IPS-18a (cell line): Measurements from ENCODE around the gene PSMC3.

Experiments
- H3K27ac ChIP-seq: one replicate; pipeline ENCODE4 v1.5.1; 2013; ENCODE audit warnings: low read length
- H3K27me3 ChIP-seq: one replicate; pipeline ENCODE4 v1.6.1; 2013; ENCODE audit warnings: mild to moderate bottlenecking, low read length; ENCODE audit not compliant: control insufficient read depth, insufficient read depth
- H3K36me3 ChIP-seq: one replicate; pipeline ENCODE4 v1.6.1; 2013; ENCODE audit warnings: low read depth, low read length; ENCODE audit not compliant: control insufficient read depth
- H3K4me1 ChIP-seq: one replicate; pipeline ENCODE4 v1.6.1; 2013; ENCODE audit warnings: low read depth, low read length; ENCODE audit not compliant: control insufficient read depth
- H3K4me3 ChIP-seq: one replicate; pipeline ENCODE4 v1.5.1; 2013; ENCODE audit warnings: low read length
- H3K9ac ChIP-seq: one replicate; pipeline ENCODE4 v1.6.1; 2013; ENCODE audit warnings: mild to moderate bottlenecking, low read length, moderate library complexity
- H3K9me3 ChIP-seq: one replicate; pipeline ENCODE4 v1.6.1; 2013; ENCODE audit warnings: low read depth, low read length; ENCODE audit not compliant: control insufficient read depth

The PSMC3 gene

GRCh38 chr11:47440054-47440476 lies 13.8 kb upstream of the PSMC3 start:
- Histone ChIP-seq H3K27ac (no peak overlapping the region), H3K36me3 (no peaks in the 10 kb centered on the region), H3K27me3 (no peaks in the 10 kb centered on the region), H3K4me3 (no peak overlapping the region), H3K4me1 (no peaks in the 10 kb centered on the region), H3K9me3 (no peaks in the 10 kb centered on the region), H3K9ac (no peak overlapping the region)

GRCh38 chr11:47438721-47439120 lies 12.5 kb upstream of the PSMC3 start:
- H3K4me3 ChIP-seq, result no peak overlapping the region
- H3K4me1 ChIP-seq, result no peaks in the 10 kb centered on the region
- no peaks in the 10 kb centered on the region for H3K36me3 ChIP-seq
- no peak overlapping the region for H3K9ac ChIP-seq
- H3K27ac ChIP-seq, result no peak overlapping the region
- no peaks in the 10 kb centered on the region for H3K27me3 ChIP-seq
- no peaks in the 10 kb centered on the region for H3K9me3 ChIP-seq

- Histone ChIP-seq H3K9me3 (no peaks in the 10 kb centered on the region), H3K4me1 (no peaks in the 10 kb centered on the region), H3K4me3 (no peak overlapping the region), H3K36me3 (no peaks in the 10 kb centered on the region), H3K9ac (no peak overlapping the region), H3K27me3 (no peaks in the 10 kb centered on the region), H3K27ac (no peak overlapping the region)
These were observed 11.6 kb upstream of the PSMC3 start for GRCh38 chr11:47437746-47438418.

- H3K27me3 ChIP-seq, result no peaks in the 10 kb centered on the region
These were observed 11.0 kb upstream of the PSMC3 start for GRCh38 chr11:47437218-47437745.

DNA sequence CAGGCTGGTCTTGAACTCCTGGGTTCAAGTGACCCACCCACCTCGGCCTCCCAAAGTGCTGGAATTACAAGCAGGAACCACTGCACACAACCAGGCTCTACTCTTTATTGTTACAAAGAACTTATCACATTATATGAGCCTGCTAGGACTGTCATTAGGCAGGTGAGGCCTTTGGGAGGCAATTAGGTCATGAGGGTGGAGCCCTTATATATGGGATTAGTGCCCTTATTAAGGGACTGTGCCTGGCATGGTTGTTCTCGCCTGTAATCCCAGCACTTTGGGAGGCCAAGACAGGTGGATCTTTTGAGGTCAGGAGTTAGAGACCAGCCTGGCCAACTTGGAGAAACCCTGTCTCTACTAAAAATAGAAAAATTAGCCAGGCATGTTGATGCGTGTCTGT lies 10.5 kb upstream of the PSMC3 start:
- H3K36me3 ChIP-seq, result no peaks in the 10 kb centered on the region
- no peak overlapping the region for H3K9ac ChIP-seq
- H3K27ac ChIP-seq, result no peak overlapping the region
- no peaks in the 10 kb centered on the region for H3K4me1 ChIP-seq
- H3K4me3 ChIP-seq, result no peak overlapping the region
- H3K9me3 ChIP-seq, result no peaks in the 10 kb centered on the region
- H3K27me3 ChIP-seq, result no peaks in the 10 kb centered on the region

More at GRCh38 chr11:47437218-47437745, 11.0 kb upstream of the PSMC3 start:
- no peaks in the 10 kb centered on the region for H3K9me3 ChIP-seq
- no peak overlapping the region for H3K9ac ChIP-seq
- no peaks in the 10 kb centered on the region for H3K36me3 ChIP-seq
- no peaks in the 10 kb centered on the region for H3K4me1 ChIP-seq
- H3K27ac ChIP-seq, result no peak overlapping the region
- no peak overlapping the region for H3K4me3 ChIP-seq

GRCh38 chr11:47435687-47436086 lies 9.4 kb upstream of the PSMC3 start:
- H3K9me3 ChIP-seq, result no peaks in the 10 kb centered on the region
- no peak overlapping the region for H3K27ac ChIP-seq
- no peaks in the 10 kb centered on the region for H3K36me3 ChIP-seq
- no peak overlapping the region for H3K4me3 ChIP-seq
- H3K4me1 ChIP-seq, result no peaks in the 10 kb centered on the region
- no peak overlapping the region for H3K9ac ChIP-seq
- no peaks in the 10 kb centered on the region for H3K27me3 ChIP-seq

- Histone ChIP-seq H3K4me1 (no peaks in the 10 kb centered on the region), H3K9me3 (no peaks in the 10 kb centered on the region), H3K36me3 (no peaks in the 10 kb centered on the region), H3K27ac (no peak overlapping the region), H3K4me3 (no peak overlapping the region), H3K27me3 (no peaks in the 10 kb centered on the region), H3K9ac (no peak overlapping the region)
These were observed 8.0 kb upstream of the PSMC3 start for GRCh38 chr11:47434011-47434786.

DNA sequence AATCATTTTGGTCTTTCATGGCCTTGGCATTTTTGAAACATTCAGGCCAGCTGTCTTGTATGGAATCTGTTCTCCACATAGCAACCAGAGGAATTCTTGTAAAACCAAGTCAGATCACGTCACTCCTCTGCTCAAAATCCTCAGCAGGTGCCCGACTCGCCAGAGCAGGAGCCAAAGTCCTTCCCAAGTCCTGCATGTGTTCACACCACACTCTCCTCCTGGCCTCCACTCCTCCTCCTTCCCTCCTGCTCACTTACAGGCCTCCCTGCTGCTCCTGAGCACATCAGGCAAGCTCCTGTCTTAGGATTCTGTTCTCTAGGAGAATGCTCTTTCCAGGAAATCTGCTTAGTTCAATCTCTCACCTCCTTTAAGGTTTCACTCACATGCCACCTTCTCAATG lies 6.9 kb upstream of the PSMC3 start:
- H3K4me1 ChIP-seq, result no peaks in the 10 kb centered on the region
- no peaks in the 10 kb centered on the region for H3K9me3 ChIP-seq
- no peaks in the 10 kb centered on the region for H3K36me3 ChIP-seq
- no peak overlapping the region for H3K4me3 ChIP-seq
- H3K27ac ChIP-seq, result no peak overlapping the region
- H3K27me3 ChIP-seq, result no peaks in the 10 kb centered on the region
- no peak overlapping the region for H3K9ac ChIP-seq

- Histone ChIP-seq H3K4me3 (no peak overlapping the region), H3K9ac (no peak overlapping the region), H3K9me3 (no peaks in the 10 kb centered on the region), H3K27me3 (no peaks in the 10 kb centered on the region), H3K4me1 (no peaks in the 10 kb centered on the region), H3K27ac (no peak overlapping the region), H3K36me3 (no peaks in the 10 kb centered on the region)
These were observed 5.3 kb upstream of the PSMC3 start for GRCh38 chr11:47431356-47432083.

- Histone ChIP-seq H3K27ac (no peak overlapping the region), H3K4me1 (no peaks in the 10 kb centered on the region), H3K27me3 (no peaks in the 10 kb centered on the region), H3K36me3 (no peaks in the 10 kb centered on the region), H3K9ac (no peak overlapping the region), H3K4me3 (no peak overlapping the region), H3K9me3 (no peaks in the 10 kb centered on the region)
These were observed 4.3 kb upstream of the PSMC3 start for GRCh38 chr11:47430524-47430923.

- H3K4me1 ChIP-seq, result peaks cover 5% of the 10 kb centered on the region
- H3K27me3 ChIP-seq, result no peaks in the 10 kb centered on the region
- H3K9me3 ChIP-seq, result no peaks in the 10 kb centered on the region
- peak overlapping the region; percentile 84 for H3K4me3 ChIP-seq
- peak overlapping the region; percentile 99 for H3K27ac ChIP-seq
- H3K36me3 ChIP-seq, result peaks cover 42% of the 10 kb centered on the region
- H3K9ac ChIP-seq, result peak overlapping the region; percentile 98
These were observed 628 bp downstream of the PSMC3 start for GRCh38 chr11:47425611-47426010.
